SK-N-SH (cell line): ENCODE measurements around the gene CD59.

Experiments
- CHD2 ChIP-seq: fragments of 150-350 bp; IDR thresholded peaks from 2 replicates; pipeline ENCODE4 v1.6.1; 2018; ENCODE audit warnings: low read length; ENCODE audit not compliant: partially characterized antibody
- EP300 ChIP-seq, 2 experiments: IDR thresholded peaks; 2 replicates each; pipeline versions ENCODE4 v1.4.0 to v1.6.1; 2012; ENCODE audit warnings: borderline replicate concordance in 1 of 2, low read depth in 1 of 2, low read length in 1 of 2
- GABPA ChIP-seq: IDR thresholded peaks from 2 replicates; pipeline ENCODE4 v1.4.0; 2012; ENCODE audit warnings: low read depth, mild to moderate bottlenecking
- MXI1 ChIP-seq: IDR thresholded peaks from 2 replicates; pipeline ENCODE4 v1.6.1; 2012; ENCODE audit warnings: mild to moderate bottlenecking, low read depth, low read length, improper control_type of control experiment
- NFIC ChIP-seq: IDR thresholded peaks from 2 replicates; pipeline ENCODE4 v1.4.0; 2012; ENCODE audit warnings: borderline replicate concordance
- POLR2AphosphoS5 ChIP-seq: IDR thresholded peaks from 2 replicates; pipeline ENCODE4 v1.6.1; 2012; ENCODE audit warnings: low read depth, low read length
- RCOR1 ChIP-seq: fragments of 150-350 bp; IDR thresholded peaks from 2 replicates; pipeline ENCODE4 v1.6.1; 2017; ENCODE audit warnings: antibody characterized with exemption, low read length
- SIN3A ChIP-seq: IDR thresholded peaks from 2 replicates; pipeline ENCODE4 v1.6.1; 2012; ENCODE audit warnings: low read depth, mild to moderate bottlenecking, low read length, moderate library complexity, borderline replicate concordance
- SMC3 ChIP-seq: IDR thresholded peaks from 2 replicates; pipeline ENCODE4 v1.6.1; 2012; ENCODE audit warnings: low read depth, low read length, improper control_type of control experiment
- YY1 ChIP-seq: IDR thresholded peaks from 2 replicates; pipeline ENCODE4 v1.4.0; 2012; ENCODE audit warnings: low read depth, mild to moderate bottlenecking
- ZBTB33 ChIP-seq: IDR thresholded peaks from 2 replicates; pipeline ENCODE4 v1.4.0; 2012; ENCODE audit warnings: low read depth, borderline replicate concordance
- TF ChIP-seq, protein P1 (sequence below): fragments of 200-600 bp; sonication (generic); IDR thresholded peaks from 2 replicates; pipeline ENCODE4 v1.6.1; 2017; ENCODE audit warnings: antibody characterized with exemption, mild to moderate bottlenecking, moderate library complexity
- TF ChIP-seq, protein P2 (sequence below): IDR thresholded peaks from 2 replicates; pipeline ENCODE4 v1.4.0; 2012; ENCODE audit warnings: low read depth
- TF ChIP-seq, protein P3 (sequence below): IDR thresholded peaks from 2 replicates; pipeline ENCODE4 v1.6.1; 2012; ENCODE audit warnings: mild to moderate bottlenecking, low read depth, low read length, moderate library complexity

DNA sequence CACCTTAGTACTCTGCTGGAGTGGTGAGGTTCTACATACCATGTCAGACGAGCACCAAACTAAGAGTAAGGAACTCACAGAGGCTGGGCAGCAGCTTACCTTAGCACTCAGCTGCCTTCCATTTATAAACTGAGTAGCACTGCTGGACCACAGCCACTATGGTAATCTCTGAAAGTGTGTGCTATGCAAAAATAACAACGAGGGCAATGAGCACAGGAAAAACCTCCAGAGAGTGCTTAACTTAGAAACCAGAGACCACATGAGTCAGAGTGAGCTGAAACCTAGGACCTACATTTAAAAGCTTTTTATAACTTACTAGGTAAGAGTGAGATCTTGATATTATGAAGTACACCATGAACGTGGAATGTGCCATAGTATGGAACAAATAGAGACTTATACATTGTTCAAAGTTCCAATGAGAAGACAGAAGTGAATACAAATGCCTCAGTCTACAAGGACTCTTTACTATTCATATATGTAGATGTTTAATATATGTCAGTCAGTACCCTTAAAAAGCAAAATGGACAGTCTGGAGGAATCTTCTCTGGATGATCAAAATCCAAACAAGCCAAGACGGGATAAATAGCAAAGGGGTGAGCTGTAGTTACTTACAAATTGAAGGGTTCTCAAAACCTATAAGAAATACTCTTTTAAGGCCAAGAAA lies 17.2 kb upstream of the CD59 start:
- TF ChIP-seq, protein P1, sequence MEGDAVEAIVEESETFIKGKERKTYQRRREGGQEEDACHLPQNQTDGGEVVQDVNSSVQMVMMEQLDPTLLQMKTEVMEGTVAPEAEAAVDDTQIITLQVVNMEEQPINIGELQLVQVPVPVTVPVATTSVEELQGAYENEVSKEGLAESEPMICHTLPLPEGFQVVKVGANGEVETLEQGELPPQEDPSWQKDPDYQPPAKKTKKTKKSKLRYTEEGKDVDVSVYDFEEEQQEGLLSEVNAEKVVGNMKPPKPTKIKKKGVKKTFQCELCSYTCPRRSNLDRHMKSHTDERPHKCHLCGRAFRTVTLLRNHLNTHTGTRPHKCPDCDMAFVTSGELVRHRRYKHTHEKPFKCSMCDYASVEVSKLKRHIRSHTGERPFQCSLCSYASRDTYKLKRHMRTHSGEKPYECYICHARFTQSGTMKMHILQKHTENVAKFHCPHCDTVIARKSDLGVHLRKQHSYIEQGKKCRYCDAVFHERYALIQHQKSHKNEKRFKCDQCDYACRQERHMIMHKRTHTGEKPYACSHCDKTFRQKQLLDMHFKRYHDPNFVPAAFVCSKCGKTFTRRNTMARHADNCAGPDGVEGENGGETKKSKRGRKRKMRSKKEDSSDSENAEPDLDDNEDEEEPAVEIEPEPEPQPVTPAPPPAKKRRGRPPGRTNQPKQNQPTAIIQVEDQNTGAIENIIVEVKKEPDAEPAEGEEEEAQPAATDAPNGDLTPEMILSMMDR = no peak
- TF ChIP-seq SMC3 (no peak), YY1 (no peak), POLR2AphosphoS5 (no peak), GABPA (no peak), SIN3A (no peak), ZBTB33 (no peak), NFIC (no peak), MXI1 (no peak), CHD2 (no peak), EP300 (IDR thresholded peaks at IDR 0.05; ENCODE audit: borderline replicate concordance in 1 of 2, low read depth in 1 of 2, low read length in 1 of 2) (no peak), RCOR1 (no peak)
- TF ChIP-seq, protein P2, sequence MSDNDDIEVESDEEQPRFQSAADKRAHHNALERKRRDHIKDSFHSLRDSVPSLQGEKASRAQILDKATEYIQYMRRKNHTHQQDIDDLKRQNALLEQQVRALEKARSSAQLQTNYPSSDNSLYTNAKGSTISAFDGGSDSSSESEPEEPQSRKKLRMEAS = no peak
- TF ChIP-seq, protein P3, sequence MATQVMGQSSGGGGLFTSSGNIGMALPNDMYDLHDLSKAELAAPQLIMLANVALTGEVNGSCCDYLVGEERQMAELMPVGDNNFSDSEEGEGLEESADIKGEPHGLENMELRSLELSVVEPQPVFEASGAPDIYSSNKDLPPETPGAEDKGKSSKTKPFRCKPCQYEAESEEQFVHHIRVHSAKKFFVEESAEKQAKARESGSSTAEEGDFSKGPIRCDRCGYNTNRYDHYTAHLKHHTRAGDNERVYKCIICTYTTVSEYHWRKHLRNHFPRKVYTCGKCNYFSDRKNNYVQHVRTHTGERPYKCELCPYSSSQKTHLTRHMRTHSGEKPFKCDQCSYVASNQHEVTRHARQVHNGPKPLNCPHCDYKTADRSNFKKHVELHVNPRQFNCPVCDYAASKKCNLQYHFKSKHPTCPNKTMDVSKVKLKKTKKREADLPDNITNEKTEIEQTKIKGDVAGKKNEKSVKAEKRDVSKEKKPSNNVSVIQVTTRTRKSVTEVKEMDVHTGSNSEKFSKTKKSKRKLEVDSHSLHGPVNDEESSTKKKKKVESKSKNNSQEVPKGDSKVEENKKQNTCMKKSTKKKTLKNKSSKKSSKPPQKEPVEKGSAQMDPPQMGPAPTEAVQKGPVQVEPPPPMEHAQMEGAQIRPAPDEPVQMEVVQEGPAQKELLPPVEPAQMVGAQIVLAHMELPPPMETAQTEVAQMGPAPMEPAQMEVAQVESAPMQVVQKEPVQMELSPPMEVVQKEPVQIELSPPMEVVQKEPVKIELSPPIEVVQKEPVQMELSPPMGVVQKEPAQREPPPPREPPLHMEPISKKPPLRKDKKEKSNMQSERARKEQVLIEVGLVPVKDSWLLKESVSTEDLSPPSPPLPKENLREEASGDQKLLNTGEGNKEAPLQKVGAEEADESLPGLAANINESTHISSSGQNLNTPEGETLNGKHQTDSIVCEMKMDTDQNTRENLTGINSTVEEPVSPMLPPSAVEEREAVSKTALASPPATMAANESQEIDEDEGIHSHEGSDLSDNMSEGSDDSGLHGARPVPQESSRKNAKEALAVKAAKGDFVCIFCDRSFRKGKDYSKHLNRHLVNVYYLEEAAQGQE = no peak
